IPS-20b (cell line): Measurements from ENCODE around the gene CCDC181.
"Not testable (repeated sequence)": the region's sequence is repeated elsewhere in the genome, so short reads cannot be mapped to it uniquely, and the experiment has no call there.

Source experiments
- H3K27ac ChIP-seq: one replicate; pipeline ENCODE4 v1.5.1; 2013; ENCODE audit warnings: low read length
- H3K27me3 ChIP-seq: 2 replicates; pipeline ENCODE4 v1.6.1; 2013; ENCODE audit warnings: mild to moderate bottlenecking, low read length, inconsistent platforms; ENCODE audit not compliant: insufficient read depth
- H3K36me3 ChIP-seq: 2 replicates; pipeline ENCODE4 v1.6.1; 2013; ENCODE audit warnings: low read depth, mild to moderate bottlenecking, inconsistent platforms, low read length, moderate library complexity; ENCODE audit not compliant: insufficient read depth
- H3K4me1 ChIP-seq: 2 replicates; pipeline ENCODE4 v1.6.1; 2013; ENCODE audit warnings: mild to moderate bottlenecking, control low read depth, inconsistent platforms, low read length, moderate library complexity; ENCODE audit not compliant: insufficient read depth
- H3K4me3 ChIP-seq: 2 replicates; pipeline ENCODE4 v1.5.1; 2013; ENCODE audit warnings: mild to moderate bottlenecking, low read length, inconsistent platforms
- H3K9ac ChIP-seq: 2 replicates; pipeline ENCODE4 v1.6.1; 2013; ENCODE audit warnings: low read depth, mild to moderate bottlenecking, inconsistent platforms, low read length, moderate library complexity
- H3K9me3 ChIP-seq: 2 replicates; pipeline ENCODE4 v1.6.1; 2013; ENCODE audit warnings: mild to moderate bottlenecking, low read depth, low read length, inconsistent platforms; ENCODE audit not compliant: insufficient read depth

CCDC181 gene

DNA sequence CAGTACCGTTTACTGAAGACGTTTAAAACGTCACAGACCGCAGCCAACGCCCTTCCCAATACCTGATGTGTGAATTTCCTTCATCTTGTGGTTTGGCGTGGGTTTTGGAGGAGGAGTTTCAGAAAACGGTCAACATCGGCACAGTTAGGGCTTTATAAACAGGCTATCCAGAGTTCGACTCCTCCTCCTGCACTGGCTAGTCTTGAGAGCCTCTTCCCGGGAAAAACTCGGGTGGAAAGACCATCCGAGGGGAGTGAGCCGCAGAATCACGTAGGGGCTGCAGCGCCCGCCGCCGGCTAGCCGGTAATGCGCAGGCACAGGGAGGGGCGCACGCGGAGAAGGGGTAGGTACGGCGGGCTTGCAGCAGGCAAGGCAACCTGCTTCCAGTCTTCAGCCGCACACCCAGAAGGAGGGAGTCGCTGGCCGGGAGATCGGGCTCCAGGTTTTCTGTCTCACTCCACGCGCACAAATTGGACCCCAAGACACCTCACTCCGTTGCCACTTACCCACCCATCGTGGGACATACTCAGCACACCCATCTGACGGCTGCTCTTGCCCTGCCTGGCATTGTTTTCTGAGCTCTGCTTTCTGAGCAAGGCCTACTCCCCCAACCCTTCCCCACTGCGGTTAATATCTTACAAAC is 33.0 kb upstream of the CCDC181 start:
- Histone ChIP-seq H3K4me1 (no peaks in the 10 kb centered on the region), H3K27me3 (no peaks in the 10 kb centered on the region), H3K9me3 (no peaks in the 10 kb centered on the region; the same call in 1 of the 2 replicates), H3K36me3 (peaks cover 2% of the 10 kb centered on the region; the same call in 1 of the 2 replicates), H3K9ac (no peak overlapping the region; the same call in 1 of the 2 replicates), H3K27ac (no peak overlapping the region), H3K4me3 (peak overlapping the region; percentile 59; the same call in 1 of the 2 replicates)

DNA sequence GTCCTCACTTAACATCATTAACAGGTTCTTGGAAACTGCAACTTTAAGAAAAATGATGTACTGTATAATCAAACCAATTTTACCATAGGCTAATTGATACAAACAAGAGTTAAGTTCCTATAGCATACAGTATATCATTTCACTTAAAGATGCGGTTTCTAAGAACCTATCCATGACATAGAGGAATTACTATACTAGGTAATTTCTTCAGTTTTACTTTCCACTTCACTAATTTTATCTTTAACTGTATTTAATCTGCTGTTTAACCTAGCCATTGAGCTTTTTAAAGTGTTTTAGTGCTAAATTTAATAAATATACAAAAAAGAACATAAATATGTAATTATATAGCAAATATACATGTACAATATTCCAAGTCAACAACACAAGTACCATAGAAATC is 30.2 kb upstream of the CCDC181 start:
- Histone ChIP-seq H3K4me1 (no peaks in the 10 kb centered on the region), H3K27ac (no peak overlapping the region), H3K27me3 (no peaks in the 10 kb centered on the region), H3K9me3 (no peaks in the 10 kb centered on the region; the same call in 1 of the 2 replicates), H3K36me3 (no peaks in the 10 kb centered on the region), H3K4me3 (no peak overlapping the region), H3K9ac (no peak overlapping the region)

DNA sequence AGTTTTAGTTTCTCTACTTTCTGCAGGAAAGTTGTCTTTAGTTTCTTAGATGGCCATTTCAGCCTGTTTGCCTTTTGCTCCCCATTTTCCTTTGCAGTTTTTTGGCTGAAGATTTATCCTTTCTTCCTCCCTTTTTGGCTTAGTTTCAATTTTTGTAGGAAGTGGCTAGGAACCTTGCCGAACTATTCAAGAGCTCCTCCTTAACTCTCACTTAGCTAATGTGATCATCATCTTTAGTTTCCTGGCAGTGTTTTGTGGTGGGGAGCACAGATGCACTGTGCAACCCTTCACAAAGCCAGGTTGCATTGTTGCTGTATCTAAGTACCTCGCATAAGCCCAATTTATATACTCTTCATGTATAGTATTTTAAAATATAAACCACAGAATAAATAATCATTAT is 28.8 kb upstream of the CCDC181 start:
- Histone ChIP-seq H3K9ac (no peak overlapping the region), H3K9me3 (no peaks in the 10 kb centered on the region; the same call in 1 of the 2 replicates), H3K4me1 (no peaks in the 10 kb centered on the region), H3K27ac (no peak overlapping the region), H3K27me3 (no peaks in the 10 kb centered on the region), H3K4me3 (no peak overlapping the region), H3K36me3 (no peaks in the 10 kb centered on the region)

DNA sequence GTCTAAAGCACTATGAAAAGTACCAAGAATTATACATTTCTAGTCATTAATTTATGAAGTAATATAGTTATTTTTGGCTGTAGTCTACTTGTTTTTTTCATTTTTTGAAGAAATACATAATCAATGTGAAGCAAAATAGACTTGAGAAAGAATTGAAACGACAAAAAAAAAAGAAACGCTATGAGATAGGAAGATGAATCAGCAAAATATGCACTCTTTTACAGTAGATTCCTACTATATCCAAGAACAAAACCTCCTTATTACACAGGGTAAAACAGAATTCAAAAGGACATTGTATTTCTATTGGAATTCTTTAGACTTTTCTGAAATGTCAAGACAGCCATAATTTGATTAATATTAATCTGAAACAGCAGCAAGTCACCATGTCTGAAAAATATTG is 25.6 kb upstream of the CCDC181 start:
- Histone ChIP-seq H3K9me3 (no peaks in the 10 kb centered on the region; the same call in 1 of the 2 replicates), H3K27me3 (no peaks in the 10 kb centered on the region), H3K27ac (no peak overlapping the region), H3K4me1 (no peaks in the 10 kb centered on the region), H3K4me3 (no peak overlapping the region), H3K36me3 (no peaks in the 10 kb centered on the region), H3K9ac (no peak overlapping the region)

DNA sequence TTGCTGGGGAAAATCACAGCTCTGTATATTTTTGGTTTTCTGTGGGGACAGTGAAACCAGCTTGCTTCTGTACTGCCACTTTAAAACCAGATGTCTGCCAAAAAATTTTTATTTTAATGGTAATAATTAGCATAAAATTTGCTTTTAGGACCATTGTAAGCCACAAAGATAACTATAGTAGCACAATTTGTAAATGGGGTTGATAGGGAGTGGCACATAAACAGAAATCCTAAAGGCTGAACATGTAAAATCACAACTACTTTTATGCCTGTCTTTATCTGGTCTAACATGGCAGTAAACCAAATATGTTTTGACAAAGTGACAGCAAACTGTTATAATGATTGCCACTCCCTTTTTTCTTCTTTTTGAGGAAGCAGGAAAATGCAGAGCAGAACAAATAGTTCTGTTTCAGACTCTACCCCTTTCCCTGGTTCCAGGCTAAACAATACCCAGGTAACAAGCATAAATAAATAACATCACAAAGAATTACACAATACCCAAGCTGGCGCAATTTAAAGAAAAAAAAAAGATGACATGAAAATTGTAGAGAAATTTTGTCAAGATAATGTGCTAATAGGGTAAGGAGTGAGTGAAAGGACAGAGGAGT is 24.0 kb upstream of the CCDC181 start:
- H3K4me1 ChIP-seq, result no peaks in the 10 kb centered on the region
- no peaks in the 10 kb centered on the region for H3K9me3 ChIP-seq
- H3K27me3 ChIP-seq, result no peaks in the 10 kb centered on the region
- H3K36me3 ChIP-seq, result no peaks in the 10 kb centered on the region
- H3K27ac ChIP-seq, result no peak overlapping the region
- H3K9ac ChIP-seq, result no peak overlapping the region
- no peak overlapping the region for H3K4me3 ChIP-seq

DNA sequence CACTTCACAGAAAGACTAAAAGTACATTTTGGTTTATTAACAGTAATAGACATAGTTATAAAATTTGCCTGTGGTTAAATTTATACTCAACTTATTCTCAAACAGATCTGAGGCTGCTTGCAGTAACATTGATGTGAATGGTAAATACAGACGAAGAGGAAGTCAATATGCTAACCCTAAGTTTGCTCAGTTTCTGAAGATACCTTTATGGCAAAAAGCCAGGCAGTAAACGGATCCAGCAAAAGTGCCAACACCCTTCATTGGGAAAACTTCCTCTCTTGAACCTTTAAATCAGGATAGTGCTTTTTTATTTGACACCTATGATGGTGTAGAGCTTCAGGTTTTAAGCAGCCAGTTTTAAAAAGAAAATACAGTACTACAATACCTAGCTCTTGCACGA is 16.6 kb upstream of the CCDC181 start:
- Histone ChIP-seq H3K4me1 (no peaks in the 10 kb centered on the region), H3K4me3 (no peak overlapping the region), H3K9ac (no peak overlapping the region), H3K9me3 (no peaks in the 10 kb centered on the region), H3K27me3 (no peaks in the 10 kb centered on the region), H3K36me3 (no peaks in the 10 kb centered on the region), H3K27ac (no peak overlapping the region)

DNA sequence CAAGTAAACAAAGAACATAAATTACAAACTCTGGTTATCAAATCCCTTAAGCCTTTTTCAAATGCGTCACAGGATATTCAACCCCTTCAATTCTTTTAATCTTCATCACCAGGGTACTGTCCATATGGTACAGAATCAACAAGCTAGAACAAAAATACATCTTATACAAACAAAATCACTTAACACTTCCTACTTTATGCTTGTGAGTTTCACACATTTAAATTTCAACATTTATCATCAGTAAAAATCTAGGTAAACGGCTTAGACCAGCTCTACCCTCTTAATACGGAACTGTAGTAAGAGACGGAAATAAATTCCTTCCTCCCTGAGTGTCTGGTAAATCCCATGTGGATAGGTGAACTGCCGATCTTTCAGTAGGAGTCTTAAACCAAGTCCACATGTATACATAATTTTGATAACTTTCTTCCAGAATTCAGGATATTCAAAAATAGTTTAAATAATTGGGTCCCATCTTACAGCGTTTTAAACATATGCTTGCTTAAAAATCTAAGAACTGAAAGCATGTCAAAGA is 1.0 kb downstream of the CCDC181 start:
- Histone ChIP-seq H3K9me3 (no peaks in the 10 kb centered on the region), H3K9ac (peak overlapping the region; percentile 72; the same call in 1 of the 2 replicates), H3K27me3 (peaks cover 14% of the 10 kb centered on the region), H3K4me3 (peak overlapping the region; percentile 88), H3K4me1 (no peaks in the 10 kb centered on the region), H3K27ac (no peak overlapping the region), H3K36me3 (peaks cover 6% of the 10 kb centered on the region; the same call in 1 of the 2 replicates)

DNA sequence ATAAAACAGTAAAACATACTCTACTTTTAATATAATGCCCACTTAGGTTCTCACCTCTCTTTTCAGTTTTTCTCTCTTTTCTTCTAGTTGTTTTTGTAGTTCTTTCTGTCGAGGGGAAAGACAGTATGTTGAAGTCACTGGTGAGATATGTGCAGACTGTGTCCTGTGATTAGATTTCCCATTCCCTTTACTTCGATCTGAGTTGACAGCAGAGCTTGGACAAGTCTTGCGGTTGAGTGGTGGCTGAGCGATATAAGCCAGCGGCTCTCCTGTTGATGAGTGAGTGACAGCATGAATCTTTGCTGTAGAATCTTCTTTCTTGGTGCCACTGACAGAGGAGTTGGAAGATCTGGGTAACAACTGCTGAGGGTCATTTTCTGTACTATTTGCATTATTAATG is 6.0 kb downstream of the CCDC181 start:
- H3K9ac ChIP-seq, result no peak overlapping the region

DNA sequence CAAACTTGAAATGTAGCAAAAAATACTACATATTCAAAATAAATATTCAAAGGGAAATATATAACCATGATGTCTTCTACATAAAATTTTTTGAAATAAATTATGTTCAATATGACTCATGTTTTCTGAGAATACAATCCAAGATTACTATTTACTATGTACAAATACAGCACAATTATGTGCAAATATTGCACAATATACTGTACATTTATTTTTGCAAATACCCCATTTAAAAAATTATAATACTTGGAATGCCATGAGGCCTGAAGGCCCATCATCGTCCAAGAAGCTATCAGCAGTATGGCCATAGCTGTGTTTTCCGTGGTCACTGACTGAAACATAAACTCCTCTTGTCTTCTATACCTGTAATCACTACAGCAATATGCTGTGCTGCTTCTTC is 12.3 kb downstream of the CCDC181 start:
- H3K36me3 ChIP-seq, result no peaks in the 10 kb centered on the region
- H3K27me3 ChIP-seq, result no peaks in the 10 kb centered on the region
- H3K9ac ChIP-seq, result no peak overlapping the region
- no peaks in the 10 kb centered on the region for H3K9me3 ChIP-seq
- no peak overlapping the region for H3K4me3 ChIP-seq
- H3K4me1 ChIP-seq, result no peaks in the 10 kb centered on the region
- H3K27ac ChIP-seq, result no peak overlapping the region

More for the DNA sequence above, 6.0 kb downstream of the CCDC181 start:
- no peak overlapping the region for H3K27ac ChIP-seq
- H3K9me3 ChIP-seq, result no peaks in the 10 kb centered on the region
- H3K27me3 ChIP-seq, result no peaks in the 10 kb centered on the region
- H3K4me1 ChIP-seq, result no peaks in the 10 kb centered on the region
- H3K36me3 ChIP-seq, result peaks cover 6% of the 10 kb centered on the region; the same call in 1 of the 2 replicates
- no peak overlapping the region for H3K4me3 ChIP-seq

DNA sequence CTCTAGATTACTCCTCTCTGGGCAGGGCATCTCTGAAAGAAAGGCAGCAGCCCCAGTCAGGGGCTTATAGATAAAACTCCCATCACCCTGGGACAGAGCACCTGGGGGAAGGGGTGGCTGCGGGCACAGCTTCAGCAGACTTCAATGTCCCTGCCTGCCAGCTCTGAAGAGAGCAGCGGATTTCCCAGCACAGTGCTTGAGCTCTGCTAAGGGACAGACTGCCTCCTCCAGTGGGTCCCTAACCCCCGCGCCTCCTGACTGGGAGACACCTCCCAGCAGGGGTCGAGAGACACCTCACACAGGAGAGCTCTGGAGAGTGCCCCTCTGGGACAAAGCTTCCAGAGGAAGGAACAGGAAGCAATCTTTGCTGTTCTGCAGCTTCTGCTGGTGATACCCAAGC is 18.9 kb downstream of the CCDC181 start:
- not testable (repeated sequence) for H3K27ac ChIP-seq, H3K4me1 ChIP-seq, H3K36me3 ChIP-seq, H3K27me3 ChIP-seq, H3K4me3 ChIP-seq, H3K9ac ChIP-seq, H3K9me3 ChIP-seq

DNA sequence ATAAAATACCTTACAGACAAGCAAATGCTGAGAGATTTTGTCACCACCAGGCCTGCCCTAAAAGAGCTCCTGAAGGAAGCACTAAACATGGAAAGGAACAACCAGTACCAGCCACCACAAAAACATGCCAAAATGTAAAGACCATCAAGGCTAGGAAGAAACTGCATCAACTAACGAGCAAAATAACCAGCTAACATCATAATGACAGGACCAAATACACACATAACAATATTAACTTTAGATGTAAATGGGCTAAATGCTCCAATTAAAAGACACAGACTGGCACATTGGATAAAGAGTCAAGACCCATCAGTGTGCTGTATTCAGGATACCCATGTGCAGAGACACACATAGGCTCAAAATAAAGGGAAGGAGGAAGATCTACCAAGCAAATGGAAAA is 24.7 kb downstream of the CCDC181 start:
- H3K27ac ChIP-seq, H3K36me3 ChIP-seq, H3K4me1 ChIP-seq, H3K27me3 ChIP-seq, H3K9ac ChIP-seq, H3K4me3 ChIP-seq: not testable (repeated sequence)
- H3K9me3 ChIP-seq, result peaks cover 11% of the 10 kb centered on the region; the same call in 1 of the 2 replicates

DNA sequence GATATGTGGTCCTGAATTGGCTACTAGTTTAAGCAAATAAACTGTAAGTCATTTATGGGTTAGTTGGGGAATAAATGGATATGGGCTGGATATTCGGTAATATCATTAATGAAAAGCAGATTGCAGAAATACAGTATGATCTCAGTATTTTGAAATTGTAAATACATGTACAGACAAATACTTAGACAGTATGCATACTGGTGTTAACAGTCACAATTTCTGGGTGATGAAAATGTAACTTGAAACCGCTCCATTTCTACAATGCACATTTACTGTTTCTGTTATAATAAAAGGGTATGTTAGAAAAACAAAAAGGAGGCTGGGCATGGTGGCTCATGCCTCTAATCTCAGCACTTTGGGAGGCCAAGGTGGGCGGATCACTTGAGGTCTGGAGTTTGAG is 31.3 kb downstream of the CCDC181 start:
- peaks cover 3% of the 10 kb centered on the region; the same call in 1 of the 2 replicates for H3K9me3 ChIP-seq
- H3K27ac ChIP-seq, result no peak overlapping the region
- H3K36me3 ChIP-seq, result peaks cover 7% of the 10 kb centered on the region; the same call in 1 of the 2 replicates
- no peak overlapping the region for H3K9ac ChIP-seq
- H3K27me3 ChIP-seq, result no peaks in the 10 kb centered on the region
- H3K4me3 ChIP-seq, result no peak overlapping the region
- H3K4me1 ChIP-seq, result peaks cover 5% of the 10 kb centered on the region; the same call in 1 of the 2 replicates
